GM13977 (cell line): Measurements from ENCODE around the gene DRAM2.

ENCODE experiments used
- DNase-seq: peaks from one replicate; pipeline ENCODE4 v3.0.0; 2012; ENCODE audit warnings: low spot score
- in situ Hi-C: fragments of 300-500 bp; cut with MboI; formaldehyde crosslinking; loops from one replicate; pipeline ENCODE4 v1.12.0; 2022; ENCODE audit warnings: low sequenced_read_pairs, low pct_unique_long_range_greater_than_20kb, mixed read lengths, inconsistent platforms; ENCODE audit not compliant: unreplicated experiment
- TF ChIP-seq, protein P1 (sequence below): IDR thresholded peaks from 2 replicates; pipeline ENCODE4 v1.5.1; 2012; ENCODE audit warnings: mild to moderate bottlenecking, control low read depth; ENCODE audit not compliant: insufficient read depth; ENCODE audit errors: extremely low read depth, missing control alignments

Gene DRAM2

DNA sequence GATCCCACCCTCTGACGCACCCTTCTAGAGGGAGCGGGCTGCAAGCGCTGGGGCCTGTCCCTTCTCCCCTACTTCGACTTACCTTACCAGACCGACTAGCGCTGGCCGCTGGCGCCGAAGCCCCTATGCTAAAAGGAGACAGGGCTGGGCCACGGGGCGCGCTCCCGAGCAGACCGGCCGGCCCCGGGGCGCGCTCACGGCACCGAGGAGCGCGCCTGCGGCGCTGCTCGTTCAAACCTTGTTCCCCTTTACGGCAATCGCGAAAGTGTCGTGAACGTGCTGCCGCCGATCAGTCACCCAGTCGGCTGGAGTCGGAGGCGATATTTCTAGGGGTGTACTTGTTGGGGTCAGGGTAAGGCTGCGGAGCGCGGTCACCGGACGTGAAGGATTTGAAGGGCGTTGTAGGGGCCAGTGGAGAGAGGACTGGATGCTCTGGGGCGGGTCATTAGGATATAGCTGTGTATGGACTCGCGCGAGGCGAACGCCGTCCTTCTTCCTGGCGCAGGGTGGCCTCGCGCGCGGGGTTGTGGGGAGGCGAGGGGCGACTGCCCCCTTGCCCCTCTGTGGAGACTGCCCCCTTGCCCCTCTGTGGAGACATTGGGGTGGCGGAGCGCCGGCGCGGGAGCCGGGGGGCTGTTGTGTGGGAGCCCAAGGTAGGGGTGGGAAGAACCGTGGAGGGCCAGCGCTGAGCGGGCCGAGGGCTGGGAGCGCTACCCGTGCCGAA, at the start of gene DRAM2, which contains the start of gene CEPT1:
Gene DRAM2, minus strand, starts transcription at position 138 of the 724 bp plus-strand sequence. CDS start 8,539 bp downstream, outside the sequence.
Gene CEPT1, plus strand, starts transcription at position 268 of the 724 bp plus-strand sequence. CDS start 7,492 bp downstream, outside the sequence.
- in situ Hi-C loops, result no loop called here
- peak; percentile 94 for DNase-seq
- TF ChIP-seq, protein P1, sequence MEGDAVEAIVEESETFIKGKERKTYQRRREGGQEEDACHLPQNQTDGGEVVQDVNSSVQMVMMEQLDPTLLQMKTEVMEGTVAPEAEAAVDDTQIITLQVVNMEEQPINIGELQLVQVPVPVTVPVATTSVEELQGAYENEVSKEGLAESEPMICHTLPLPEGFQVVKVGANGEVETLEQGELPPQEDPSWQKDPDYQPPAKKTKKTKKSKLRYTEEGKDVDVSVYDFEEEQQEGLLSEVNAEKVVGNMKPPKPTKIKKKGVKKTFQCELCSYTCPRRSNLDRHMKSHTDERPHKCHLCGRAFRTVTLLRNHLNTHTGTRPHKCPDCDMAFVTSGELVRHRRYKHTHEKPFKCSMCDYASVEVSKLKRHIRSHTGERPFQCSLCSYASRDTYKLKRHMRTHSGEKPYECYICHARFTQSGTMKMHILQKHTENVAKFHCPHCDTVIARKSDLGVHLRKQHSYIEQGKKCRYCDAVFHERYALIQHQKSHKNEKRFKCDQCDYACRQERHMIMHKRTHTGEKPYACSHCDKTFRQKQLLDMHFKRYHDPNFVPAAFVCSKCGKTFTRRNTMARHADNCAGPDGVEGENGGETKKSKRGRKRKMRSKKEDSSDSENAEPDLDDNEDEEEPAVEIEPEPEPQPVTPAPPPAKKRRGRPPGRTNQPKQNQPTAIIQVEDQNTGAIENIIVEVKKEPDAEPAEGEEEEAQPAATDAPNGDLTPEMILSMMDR, result no peak

DNA sequence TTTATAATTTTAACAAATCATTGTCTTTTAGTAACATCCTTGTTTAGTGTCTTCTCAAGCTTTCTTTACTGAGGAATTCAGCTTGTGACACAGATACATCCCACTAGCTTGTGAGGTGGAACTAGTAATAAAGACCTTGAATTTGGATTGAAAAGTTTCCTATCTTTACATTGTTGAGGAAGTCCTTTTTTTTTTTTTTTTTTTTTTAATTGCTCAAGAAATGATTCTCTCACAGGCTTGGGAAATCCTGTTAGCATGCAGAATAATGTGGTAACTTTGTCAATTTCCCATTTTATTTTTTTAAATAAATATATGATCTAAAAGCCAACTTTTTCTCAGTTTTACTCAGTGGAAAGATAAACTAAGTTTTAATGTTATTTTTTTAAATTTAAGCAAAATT, 44.8 kb upstream of the DRAM2 start:
- TF ChIP-seq, protein P1, result no peak
- no peak for DNase-seq
- in situ Hi-C loops, result no loop called here

DNA sequence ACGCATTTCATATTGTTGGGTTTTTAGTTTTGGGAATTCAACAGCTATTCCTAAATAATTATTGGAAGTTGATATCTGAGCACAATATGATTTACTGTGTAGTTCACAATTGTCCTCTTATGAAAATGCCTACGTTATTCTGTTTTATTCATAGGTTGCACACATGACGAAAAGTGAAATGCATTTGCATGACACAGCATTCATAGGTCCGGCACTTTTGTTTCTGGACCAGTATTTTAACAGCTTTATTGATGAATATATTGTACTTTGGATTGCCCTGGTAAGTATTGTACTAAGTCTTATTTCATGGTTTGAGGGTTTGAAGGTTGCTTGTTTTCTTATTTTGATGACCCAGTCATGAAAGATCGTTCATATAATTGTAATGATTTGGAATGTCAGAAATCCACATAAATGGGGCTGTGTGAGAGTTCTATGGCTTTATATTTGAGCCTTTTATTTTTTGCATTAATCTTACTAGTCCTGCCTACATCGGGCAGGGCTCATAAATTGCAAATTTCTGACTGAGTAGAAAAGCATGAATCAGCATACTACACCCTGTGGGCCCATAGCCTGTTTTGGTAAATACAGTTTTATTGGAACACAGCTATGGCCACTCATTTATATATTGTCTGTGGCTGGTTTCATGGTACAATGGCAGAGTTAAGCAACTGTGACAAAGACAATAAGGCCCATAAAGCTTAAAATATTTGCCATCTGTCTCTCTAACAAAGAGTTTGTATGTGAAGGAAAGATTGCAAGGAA, 43.6 kb upstream of the DRAM2 start:
- no peak for DNase-seq
- TF ChIP-seq, protein P1, result no peak
- in situ Hi-C loops, result no loop called here

DNA sequence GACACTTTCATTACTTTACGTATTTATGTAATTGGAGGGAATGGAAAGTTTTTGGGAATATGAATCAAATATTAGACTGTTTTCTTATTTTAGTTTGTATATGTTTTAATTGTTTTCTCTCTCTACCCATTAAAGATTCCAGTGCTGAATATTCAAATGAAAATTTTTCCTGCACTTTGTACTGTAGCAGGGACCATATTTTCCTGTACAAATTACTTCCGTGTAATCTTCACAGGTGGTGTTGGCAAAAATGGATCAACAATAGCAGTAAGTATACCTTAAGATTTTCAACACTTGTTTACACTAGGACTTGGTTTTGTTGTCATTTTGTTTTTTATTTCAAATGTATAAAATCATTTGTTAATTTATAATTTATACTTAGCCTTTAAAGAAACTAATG, 42.2 kb upstream of the DRAM2 start:
- TF ChIP-seq, protein P1, result no peak

DNA sequence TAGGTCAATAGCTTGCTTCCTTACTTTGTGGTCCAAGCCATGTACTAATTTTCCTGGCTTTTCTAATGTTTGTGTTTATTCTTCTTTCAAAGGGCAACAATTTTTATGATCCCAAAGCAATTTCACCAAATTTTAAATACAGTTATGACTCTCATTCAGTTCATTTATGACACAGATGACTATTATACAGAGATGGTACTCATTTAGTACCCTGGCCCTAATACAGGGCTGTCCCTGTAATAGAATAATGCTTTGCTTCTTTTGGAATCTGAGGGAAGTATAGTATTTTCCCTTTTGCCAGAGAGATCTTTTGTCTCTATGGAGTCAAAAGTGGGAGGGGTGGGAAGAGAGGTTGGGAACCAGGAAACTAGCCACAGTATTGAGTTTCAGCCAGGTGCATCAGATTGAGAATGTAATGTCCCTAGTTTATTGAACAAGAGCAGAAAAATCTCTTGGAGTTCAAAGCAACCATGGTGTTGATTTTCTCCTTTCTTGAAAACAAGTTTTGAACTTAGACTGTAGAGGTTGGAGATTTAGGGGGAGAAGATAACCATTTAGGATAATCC, 40.2 kb upstream of the DRAM2 start:
- in situ Hi-C loops, result no loop called here
- TF ChIP-seq, protein P1, result no peak
- no peak for DNase-seq

More for the DNA sequence above, 42.2 kb upstream of the DRAM2 start:
- in situ Hi-C loops, result no loop called here
- DNase-seq, result no peak

DNA sequence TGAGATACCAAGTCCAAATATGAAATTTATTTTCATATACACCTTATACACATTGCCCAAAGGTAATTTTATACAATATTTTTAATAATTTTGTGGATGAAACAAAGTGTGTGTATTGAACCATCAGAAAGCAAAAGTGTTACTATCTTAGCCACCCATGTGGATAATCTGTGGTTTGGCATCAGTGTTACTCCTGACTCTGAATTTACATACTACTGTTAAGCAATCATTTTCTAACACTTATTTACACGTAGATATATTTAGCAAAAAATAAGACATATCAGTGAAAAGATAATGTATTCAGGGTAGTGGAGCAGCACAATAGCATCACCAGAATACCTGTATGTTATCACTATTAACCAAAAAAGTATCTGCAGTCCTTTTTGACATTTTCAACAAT, 36.8 kb upstream of the DRAM2 start:
- DNase-seq, result no peak
- in situ Hi-C loops, result no loop called here
- TF ChIP-seq, protein P1, result no peak
